Stimulated activated CD4-positive, alpha-beta T cell treated with anti-CD3 and anti-CD28 coated beads, Interleukin-15, amount 100 ng/mL, for 24 hours (primary cell): Measurements from ENCODE around the gene GCLM.
"Not testable (repeated sequence)": the region's sequence is repeated elsewhere in the genome, so short reads cannot be mapped to it uniquely, and the experiment has no call there.

Source experiments
- DNase-seq: peaks from one replicate; pipeline ENCODE4 v3.0.0-alpha.2; 2020

Gene GCLM, protein sequence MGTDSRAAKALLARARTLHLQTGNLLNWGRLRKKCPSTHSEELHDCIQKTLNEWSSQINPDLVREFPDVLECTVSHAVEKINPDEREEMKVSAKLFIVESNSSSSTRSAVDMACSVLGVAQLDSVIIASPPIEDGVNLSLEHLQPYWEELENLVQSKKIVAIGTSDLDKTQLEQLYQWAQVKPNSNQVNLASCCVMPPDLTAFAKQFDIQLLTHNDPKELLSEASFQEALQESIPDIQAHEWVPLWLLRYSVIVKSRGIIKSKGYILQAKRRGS

DNA sequence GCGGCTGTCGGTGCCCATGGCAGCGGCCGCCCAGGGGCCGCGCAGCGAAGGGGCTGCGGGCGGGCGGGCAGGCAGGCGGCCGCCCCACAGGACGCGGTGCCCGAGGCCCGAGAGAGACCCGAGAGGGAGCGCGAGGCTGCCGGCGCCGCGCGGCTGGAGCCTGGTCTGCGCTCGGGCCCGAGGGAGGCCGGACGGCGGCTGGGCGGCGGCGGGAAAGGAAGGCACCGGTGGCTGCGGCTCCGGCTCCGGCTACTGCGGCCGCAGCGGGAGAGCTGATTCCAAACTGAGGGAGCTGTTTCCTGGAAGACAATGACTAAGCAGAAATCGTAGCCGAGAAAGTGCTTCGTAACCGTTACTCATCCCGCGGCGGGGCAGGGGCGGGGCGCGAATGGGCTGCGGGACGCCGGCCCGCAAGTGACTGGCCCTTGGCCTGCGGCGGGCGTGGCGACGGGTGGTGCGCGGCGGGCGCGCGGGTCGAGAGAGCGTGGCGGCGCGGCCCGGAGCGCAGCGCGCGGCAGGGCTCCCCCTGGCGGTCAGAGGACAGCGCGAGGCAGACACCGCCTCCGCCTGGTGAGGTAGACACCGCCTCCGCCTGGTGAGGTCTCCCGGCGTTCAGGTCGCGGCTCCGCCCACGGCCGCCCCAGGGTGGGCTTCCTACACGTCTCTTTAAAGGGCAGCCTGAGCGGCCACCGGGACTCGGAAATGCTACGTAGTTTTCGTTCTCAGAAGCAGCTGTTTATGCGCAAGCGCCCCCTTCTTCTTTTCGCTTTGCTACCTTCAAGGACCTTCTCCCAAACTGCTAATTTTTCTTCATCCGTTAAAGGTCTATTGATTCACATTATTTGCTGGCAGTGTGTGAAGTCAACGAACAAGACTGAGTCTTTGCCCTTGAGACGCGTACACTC lies at the start of gene GCLM:
GCLM (minus strand) TSS at position 285 of the 905 bp plus-strand sequence; CDS start at position 18, 267 bp downstream.
- peak; percentile 94 for DNase-seq

DNA sequence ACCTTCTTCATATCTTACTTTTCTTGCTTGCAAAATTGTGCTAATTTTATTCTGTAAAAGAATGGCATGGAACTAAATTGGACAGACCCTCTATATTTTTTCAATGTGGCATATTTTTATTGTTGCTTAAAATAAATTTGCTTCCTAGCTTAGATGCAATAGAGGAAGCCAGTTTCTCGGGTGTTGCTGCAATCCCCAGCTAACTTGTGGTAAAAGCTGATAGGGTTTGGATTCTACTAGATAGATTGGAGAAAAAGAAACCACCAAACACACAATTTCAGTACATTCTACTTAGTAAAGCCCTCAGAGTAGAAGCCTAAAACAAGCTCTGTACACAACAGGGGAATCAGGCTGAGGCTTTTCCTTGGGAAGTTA lies 49.5 kb upstream of the GCLM start:
- no peak for DNase-seq

DNA sequence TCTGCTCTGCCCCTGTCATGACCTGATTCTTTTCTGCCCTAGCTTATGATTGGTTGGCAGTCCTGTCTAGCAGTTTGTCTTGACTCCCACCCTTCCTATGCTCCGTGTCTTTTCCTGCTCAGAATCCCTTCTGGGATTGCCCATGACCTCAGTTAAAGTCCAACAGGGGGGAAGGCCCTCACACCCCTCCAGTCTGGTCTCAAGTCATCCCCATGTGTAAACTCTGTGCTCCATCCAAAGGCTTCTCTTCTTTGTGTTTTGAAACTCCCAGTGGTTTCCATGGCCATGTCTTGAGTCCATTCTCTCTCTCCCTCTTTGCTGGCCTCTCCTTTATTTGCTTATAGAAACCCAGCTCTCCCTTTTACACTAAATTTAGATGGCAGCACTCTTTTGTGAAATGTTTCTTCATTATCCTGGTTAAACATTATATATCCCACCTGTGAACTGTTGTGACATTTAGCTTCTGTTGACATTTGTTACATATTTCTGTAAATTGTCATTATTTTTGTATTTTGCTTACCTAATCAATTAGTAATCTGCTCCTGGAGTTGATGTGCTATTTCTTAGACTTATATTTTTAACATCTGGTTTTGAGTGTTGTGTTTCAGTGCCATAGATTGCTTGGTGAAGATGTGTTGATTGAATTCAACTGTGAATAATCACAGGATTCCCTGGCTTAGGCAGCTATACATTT lies 48.9 kb upstream of the GCLM start:
- DNase-seq, result no peak

DNA sequence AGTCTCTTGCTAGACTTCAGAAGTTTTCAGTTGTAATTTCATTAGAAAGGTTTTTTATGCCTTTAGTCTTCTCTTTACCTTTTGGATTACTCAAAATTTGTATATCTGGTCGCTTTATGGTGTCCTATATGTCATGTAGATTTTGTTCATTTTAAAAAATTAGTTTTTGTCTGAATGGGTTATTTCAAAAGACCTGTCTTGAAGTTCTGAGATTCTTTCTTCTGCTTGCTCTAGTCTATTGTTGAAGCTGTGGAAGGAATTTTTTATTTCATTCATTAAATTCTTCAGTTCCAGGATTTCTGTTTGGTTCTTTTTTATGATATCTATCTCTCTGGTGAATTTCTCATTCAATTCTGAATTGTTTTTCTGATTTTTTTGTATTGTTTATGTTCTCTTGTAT lies 46.5 kb upstream of the GCLM start:
- no peak for DNase-seq

DNA sequence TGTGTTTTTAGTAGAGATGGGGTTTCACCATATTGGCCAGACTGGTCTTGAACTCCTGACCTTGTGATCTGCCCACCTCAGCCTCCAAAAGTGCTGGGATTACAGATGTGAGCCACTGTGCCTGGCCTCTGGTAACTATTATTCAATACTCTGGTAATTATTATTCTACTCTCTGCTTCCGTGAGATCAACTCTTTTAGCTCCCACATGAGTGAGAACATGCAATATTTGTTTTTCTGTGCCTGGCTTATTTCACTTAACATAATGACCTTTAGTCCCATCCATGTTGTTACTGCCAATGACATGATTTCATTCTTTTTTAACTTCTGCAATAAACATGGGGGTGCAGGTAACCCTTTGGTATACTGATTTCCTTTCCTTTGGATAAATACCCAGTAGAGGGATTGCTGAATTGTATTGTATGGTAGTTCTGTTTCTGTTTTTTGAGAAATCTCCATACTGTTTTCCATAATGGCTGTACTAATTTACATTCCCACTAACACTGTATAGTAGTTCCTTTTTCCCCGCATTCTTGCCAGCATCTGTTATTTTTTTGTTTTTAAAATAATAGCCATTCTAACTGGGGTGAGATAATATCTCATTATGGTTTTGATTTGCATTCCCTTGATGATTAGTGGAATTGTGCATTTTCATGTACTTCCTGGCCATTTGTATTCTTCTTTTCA lies 37.9 kb upstream of the GCLM start:
- not testable (repeated sequence) for DNase-seq

DNA sequence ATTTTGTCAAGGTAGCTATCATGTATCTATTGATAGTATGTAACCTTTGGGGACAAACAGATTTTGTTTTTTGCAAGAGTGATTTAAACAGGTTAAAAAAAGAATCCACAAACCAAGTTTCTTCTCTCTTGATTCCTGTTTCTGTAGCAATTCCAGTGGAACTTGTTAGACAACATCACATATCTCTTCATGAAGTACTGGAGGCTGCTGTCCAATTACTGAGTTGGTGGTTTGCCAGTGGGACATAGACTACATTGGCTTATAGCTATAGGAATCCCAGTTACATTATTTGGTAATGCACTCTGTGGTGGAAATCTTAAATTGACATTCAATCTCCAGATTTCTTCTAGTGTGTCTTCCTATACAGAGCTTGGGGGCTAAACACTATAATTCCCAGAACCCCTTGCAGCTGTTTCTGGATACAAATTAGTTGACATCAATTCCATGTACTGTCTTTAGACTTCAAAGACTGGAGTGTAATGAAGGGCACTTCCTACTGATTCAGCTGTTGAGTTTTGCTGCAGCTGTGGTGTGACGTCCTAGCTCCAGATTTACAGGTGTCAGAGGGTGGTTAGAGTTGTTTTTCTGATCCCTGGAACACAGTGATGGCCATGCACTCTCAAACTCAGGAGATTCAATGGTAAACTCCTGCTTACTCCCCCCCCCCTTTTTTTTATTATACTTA lies 29.4 kb upstream of the GCLM start:
- DNase-seq, result no peak

DNA sequence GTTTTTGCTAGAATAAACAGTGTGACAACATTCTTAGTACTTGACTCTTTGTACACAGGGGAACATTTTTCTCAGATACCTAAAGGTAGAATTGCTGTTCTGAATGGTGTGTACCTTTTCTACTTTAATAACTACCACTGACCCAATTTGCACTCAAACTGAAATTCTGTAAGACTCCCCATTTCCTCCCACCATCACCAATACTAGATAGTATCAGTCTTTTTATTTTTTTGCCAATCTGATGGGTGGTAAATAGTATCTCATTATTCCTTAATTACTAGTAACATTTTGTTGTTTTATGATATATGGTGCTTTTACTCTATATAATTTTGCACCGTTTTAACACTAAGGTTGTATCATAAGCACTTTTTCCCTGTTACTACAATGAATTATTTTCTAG lies 28.8 kb upstream of the GCLM start:
- DNase-seq, result no peak

DNA sequence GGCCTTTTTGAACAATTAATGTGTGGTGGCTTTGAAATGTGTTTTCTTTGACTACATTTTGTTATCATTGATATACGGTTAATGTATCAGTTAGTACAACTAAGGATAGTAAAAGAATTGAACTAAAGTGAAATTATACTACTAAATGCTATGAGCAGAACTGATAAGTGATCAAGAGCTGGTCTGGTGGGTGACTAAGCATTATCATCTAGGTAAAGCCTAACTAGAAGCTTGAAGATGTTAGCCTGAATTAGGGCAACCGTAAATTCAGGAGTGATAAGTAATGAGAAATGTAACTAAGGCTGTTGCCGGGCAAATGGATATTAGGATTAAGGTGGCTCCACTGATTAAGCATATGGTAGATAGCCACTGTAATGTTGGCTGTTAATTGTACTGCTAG lies 16.0 kb upstream of the GCLM start:
- no peak for DNase-seq

DNA sequence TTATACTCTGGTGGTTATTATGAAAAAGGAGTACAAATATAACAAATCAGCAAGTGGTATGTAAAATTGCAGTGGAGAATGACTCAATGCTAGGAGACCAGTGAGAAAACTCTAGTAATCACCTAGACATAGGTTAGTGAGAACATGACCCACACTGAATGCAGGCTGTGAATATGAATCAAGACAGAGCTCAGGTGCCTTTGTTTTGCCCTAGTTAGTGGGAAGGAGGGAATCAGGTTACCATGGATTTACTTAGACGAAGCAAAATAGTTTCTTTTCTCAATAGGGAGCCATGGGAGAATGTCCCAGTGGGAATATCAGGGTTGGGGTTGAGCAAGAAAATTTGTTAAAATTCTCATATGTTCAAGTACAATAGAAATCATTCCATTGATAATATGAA lies 10.6 kb upstream of the GCLM start:
- DNase-seq, result no peak

DNA sequence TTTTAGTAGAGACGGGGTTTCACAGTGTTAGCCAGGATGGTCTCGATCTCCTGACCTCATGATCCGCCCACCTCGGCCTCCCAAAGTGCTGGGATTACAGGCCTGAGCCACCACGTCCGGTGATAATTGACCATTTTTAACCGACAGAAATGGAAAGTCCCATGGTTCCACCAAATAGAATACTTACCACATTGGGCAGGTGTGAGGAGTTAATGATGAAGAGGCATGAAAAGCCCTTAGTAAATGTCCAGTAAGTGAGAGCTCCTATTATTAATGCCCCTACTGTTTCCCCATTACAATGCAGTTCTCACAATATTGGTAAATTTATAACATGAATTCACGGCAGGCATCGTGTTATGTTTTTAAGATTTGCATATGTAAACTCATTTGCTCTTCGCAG lies 8.1 kb upstream of the GCLM start:
- DNase-seq, result no peak

DNA sequence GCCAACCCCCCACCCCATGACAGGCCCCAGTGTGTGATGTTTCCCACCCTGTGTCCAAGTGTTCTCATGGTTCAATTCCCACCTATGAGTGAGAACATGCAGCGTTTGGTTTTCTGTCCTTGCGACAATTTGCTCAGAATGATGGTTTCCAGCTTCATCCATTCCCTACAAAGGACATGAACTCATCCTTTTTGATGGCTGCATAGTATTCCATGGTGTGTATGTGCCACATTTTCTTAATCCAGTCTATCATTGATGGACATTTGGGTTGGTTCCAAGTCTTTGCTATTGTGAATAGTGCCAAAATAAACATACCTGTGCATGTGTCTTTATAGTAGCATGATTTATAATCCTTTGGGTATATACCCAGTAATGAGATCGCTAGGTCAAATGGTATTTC lies 1.6 kb upstream of the GCLM start:
- DNase-seq, result not testable (repeated sequence)

DNA sequence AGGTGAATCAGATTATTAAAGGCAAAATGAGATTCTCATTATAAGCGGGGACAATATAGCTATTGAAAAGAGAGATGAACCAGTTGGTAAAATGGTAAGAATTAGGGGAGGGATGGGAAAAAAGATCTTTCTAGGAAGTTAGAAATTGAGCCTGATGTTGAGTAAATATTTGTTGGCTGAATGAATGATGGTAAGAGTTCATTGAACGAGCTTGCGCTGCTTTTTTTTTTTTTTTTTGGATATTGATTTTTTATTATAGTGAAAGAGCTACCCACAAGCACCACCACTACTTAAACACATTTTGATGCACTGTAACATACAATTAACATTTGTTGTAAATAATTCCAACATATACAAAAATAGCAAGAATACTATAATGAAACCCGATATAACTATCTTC lies 1.1 kb upstream of the GCLM start:
- DNase-seq, result no peak

DNA sequence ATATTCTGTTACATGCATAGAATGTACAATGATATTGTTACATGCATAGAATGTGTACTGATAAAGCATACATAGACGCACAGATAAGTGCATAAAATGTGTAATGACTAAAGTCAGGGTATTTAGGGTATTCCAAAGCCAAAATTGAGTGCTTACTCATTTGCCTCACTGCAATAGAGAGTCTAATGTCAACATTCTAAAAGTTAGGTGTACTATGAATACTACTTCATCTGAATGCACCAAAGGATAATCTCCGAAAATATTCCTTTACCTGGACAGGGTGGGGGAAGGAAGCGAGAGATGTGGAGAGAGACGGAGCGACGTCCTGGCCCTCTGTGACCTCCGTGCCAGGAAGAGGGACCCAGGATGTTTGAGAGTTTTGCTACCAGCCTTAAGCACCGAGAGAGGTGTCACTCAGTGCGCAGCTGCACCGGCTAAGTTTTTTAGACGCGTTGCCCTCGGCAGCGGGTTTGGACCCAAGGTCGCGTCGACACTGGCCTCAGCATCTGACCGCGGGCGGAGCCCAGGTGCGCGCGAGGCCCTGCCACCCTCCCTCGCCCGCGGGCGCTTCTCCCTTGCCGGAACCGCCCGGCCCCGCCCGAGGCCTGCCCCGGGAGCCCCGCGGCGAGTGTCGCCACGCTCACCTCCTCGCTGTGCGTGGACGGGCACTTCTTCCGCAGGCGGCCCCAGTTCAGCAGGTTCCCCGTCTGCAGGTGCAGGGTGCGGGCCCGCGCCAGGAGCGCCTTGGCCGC lies 660 bp downstream of the GCLM start:
- peak; percentile 53 for DNase-seq

DNA sequence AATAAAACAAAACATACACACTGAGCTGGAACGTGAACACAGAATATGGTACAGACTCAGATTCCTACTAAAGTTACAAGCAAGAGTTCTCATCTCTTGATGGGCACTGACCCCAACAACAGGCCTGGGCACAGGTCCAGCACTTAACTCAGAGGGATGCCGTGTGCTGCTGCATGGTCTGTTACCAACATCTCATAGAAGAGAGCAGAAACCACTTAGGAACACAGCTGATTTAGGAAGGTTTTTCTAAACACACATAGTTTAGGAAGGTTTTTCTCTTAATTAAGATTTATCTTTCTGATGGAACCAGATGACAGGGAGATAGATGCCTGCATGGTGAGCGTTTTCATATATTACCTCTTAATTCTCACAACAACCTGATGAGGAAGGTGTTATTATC lies 1.5 kb downstream of the GCLM start:
- DNase-seq, result no peak

DNA sequence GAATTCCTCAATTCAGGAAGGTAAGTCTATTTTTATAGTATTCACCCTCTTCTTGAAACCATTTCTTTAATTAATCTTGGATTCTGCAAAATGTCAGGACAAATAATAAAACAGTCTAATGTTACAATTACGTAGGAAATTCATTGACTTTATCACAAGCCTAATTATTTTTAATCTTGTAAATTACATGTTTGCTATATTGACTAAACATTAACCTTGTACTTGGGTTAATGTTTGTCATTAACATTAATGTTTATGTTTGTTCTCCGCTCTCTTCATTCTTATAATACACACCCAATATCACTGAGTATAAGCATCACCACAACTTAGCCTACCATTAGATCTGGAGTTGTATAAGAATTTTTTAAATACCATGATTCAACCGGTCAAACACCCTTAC lies 2.8 kb downstream of the GCLM start:
- no peak for DNase-seq

DNA sequence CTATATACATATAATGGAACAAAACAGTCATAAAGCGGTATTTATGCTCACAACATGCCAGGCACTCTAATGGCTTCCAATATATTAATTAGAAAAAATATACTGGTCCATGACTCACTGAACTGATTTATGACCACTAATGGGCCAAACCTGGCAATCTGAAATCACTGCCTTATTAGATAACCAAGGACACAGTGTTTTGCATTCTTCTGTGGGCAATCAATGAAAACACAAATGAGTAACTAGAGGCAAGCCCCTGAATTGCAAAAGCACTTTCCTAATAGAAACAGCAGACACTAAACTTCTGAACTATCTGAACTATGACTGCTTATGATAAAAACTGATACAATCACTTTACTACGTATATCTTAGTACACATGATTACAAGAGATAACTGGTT lies 3.5 kb downstream of the GCLM start:
- no peak for DNase-seq

DNA sequence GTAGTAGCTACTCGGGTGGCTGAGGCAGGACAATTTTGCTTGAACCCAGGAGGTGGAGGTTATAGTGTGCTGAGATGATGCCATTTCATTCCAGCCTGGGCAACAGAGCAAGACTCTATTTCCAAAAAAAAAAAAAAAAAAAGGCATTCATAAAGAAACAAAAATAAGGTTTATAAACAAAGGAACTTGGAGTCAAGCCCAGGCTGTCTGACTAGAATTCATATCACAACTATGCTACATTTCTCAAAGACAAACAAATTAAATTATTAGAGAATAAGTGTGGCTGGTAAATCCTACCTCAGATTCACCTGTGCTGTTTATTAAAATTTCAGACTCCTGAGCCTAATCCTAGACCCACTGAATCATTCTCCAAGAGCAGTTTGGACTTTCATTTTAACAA lies 4.2 kb downstream of the GCLM start:
- DNase-seq, result no peak

DNA sequence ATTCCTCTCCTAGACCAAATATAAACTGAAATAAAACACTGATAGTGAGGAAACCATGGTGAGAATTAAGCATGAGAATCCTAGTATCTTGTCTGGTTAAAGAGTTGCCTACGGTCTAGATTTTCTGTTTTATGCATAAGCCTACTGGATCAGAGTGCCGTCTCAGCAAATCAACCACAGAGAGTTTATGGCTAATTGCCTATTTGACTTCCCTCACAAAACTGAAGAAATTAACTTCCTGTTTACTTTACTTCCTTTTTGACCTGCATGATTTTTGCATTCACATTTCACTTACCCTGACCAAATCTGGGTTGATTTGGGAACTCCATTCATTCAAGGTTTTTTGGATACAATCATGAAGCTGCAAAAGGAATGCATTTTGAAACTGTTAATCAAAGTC lies 5.0 kb downstream of the GCLM start:
- DNase-seq, result no peak

DNA sequence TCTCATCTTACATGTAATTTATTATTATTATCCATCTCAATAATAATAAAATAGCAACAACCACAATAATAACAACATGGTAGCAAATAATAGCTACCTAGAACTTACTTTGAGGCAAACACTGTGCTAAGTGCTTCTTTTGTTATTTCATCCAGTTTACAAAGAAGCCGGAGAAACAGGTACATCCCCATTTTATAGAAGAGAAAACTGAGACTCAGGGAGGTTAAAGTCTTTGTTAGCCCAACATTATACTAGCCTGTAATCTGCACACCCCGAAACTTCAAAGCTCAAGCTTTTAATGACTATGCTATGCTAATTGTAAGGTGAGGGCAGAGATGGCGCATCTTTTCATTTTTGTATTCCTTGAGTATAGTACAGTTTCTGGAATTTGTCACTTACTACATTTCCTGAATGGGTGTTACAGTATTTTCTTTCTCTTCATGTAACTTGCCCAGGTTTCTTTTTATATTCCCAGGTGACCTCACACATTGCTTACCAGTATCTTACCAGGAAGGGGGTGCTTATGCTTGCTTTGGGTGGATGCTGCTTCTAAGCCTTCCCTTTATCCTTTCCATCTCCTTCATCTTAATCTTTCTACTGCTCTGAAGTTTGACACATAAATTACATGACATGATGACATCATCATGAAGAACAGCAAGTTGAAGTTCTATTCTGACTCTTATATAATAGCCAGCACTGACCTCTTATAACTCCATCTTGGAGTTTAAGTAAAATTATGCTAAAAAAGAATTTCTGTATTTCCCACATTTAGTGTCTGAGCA lies 8.3 kb downstream of the GCLM start:
- DNase-seq, result no peak

DNA sequence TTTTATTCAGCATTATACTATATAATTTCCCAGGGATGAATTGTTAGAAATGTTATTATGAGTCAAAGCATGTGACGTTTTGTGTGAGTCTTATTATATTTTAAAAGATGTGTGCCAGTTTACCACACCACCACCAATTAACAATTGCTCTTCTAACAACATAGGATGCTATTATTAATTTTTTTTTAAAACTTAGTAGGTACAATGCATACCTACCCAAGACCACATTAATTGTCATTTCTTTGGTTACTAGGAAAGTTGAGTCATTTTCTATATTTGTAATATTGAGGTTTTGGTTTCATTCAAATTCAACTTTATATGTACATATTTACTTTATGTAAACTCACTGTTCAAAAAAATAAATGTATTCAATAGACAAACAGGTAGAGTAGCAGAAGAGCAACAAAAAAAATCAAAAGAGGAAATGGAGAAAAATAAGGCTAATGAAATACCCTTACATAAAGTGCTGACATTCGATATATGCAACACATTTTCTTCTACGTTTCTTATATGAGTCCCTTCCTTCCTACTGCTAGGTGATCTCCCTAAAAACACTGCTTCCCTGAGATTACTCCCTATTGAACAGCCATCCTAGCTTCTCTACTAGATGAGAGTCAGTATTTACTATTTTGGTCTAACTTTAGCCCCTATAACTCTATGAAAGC lies 9.6 kb downstream of the GCLM start:
- no peak for DNase-seq
